Stimulated activated CD8-positive, alpha-beta memory T cell treated with anti-CD3 and anti-CD28 coated beads, Interleukin-15, amount 100 ng/mL, for 4 hours (primary cell): Measurements from ENCODE around the gene SECTM1.

Experiments
- DNase-seq, 2 donors: peaks; one replicate each; pipeline ENCODE4 v3.0.0-alpha.2; 2020; ENCODE audit warnings: low read depth in 2 of 2

The SECTM1 gene

GRCh38 chr17:82315703-82316358 lies 17.7 kb downstream of the SECTM1 start:
- no peak for DNase-seq

- DNase-seq: no peak
These were observed 18.6 kb downstream of the SECTM1 start for GRCh38 chr17:82314727-82315605.

GRCh38 chr17:82314012-82314726 lies 19.4 kb downstream of the SECTM1 start:
- no peak for DNase-seq

GRCh38 chr17:82313195-82314011 lies 20.2 kb downstream of the SECTM1 start:
- DNase-seq: no peak

- no peak for DNase-seq
These were observed 21.6 kb downstream of the SECTM1 start for GRCh38 chr17:82311971-82312370.

GRCh38 chr17:82310877-82311276 lies 22.7 kb downstream of the SECTM1 start:
- DNase-seq: no peak

GRCh38 chr17:82309656-82310570 lies 23.7 kb downstream of the SECTM1 start:
- DNase-seq: no peak

- no peak for DNase-seq
These were observed 27.8 kb downstream of the SECTM1 start for GRCh38 chr17:82305727-82306300.

- DNase-seq: no peak
These were observed 28.5 kb downstream of the SECTM1 start for GRCh38 chr17:82304826-82305726.

- DNase-seq: no peak
These were observed 29.4 kb downstream of the SECTM1 start for GRCh38 chr17:82303944-82304808.

- DNase-seq: no peak
These were observed 30.3 kb downstream of the SECTM1 start for GRCh38 chr17:82302991-82303943.

- no peak for DNase-seq
These were observed 31.0 kb downstream of the SECTM1 start for GRCh38 chr17:82302568-82302963.

GRCh38 chr17:82301916-82302567 lies 31.5 kb downstream of the SECTM1 start:
- no peak for DNase-seq

- no peak for DNase-seq
These were observed 32.2 kb downstream of the SECTM1 start for GRCh38 chr17:82301300-82301915.

- DNase-seq: peak in 1 of 2 donors; percentile 48
These were observed 32.8 kb downstream of the SECTM1 start for GRCh38 chr17:82300707-82301270.

- DNase-seq: no peak
These were observed 33.3 kb downstream of the SECTM1 start for GRCh38 chr17:82300228-82300627.
